ENCODE results near the gene GNLY.
"Not testable (repeated sequence)": the region's sequence is repeated elsewhere in the genome, so short reads cannot be mapped to it uniquely, and the experiment has no call there.

Gene GNLY

GRCh38 chr2:85694052-85695025, at the start of gene GNLY:
Gene GNLY (plus strand): TSS chr2:85694358. CDS start chr2:85694419, 61 bp downstream.
- Histone ChIP-seq H3K36me3 (ENCODE audit: insufficient read depth, low read length) (no peaks in the 10 kb centered on the region), H3K4me1 (ENCODE audit: insufficient read depth, low read length) (0 out of 2 replicates have a peak, but pooled peaks cover 6% of the 10 kb centered on the region), H3K9ac (ENCODE audit: low read depth, low read length) (no peak within 1 kb of the TSS), H3K9me3 (ENCODE audit: control insufficient read depth, insufficient read depth, low read length) (no peaks in the 10 kb centered on the region)

- Histone ChIP-seq H3K9ac (ENCODE audit: low read depth, low read length) (no peak overlapping the region), H3K36me3 (ENCODE audit: insufficient read depth, low read length) (peaks cover 51% of the 10 kb centered on the region), H3K4me1 (ENCODE audit: insufficient read depth, low read length) (no peaks in the 10 kb centered on the region), H3K9me3 (ENCODE audit: control insufficient read depth, insufficient read depth, low read length) (no peaks in the 10 kb centered on the region)
Measured at GRCh38 chr2:85644909-85645308, 49.2 kb upstream of the GNLY start.

GRCh38 chr2:85646166-85646565, 48.0 kb upstream of the GNLY start:
- no peaks in the 10 kb centered on the region for H3K9me3 ChIP-seq (ENCODE audit: control insufficient read depth, insufficient read depth, low read length)
- H3K36me3 ChIP-seq (ENCODE audit: insufficient read depth, low read length): peaks cover 44% of the 10 kb centered on the region
- H3K9ac ChIP-seq (ENCODE audit: low read depth, low read length): no peak overlapping the region
- H3K4me1 ChIP-seq (ENCODE audit: insufficient read depth, low read length): no peaks in the 10 kb centered on the region

- peaks cover 35% of the 10 kb centered on the region for H3K36me3 ChIP-seq (ENCODE audit: insufficient read depth, low read length)
- no peaks in the 10 kb centered on the region for H3K9me3 ChIP-seq (ENCODE audit: control insufficient read depth, insufficient read depth, low read length)
- no peak overlapping the region for H3K9ac ChIP-seq (ENCODE audit: low read depth, low read length)
- H3K4me1 ChIP-seq (ENCODE audit: insufficient read depth, low read length): no peaks in the 10 kb centered on the region
Measured at GRCh38 chr2:85647823-85648526, 46.2 kb upstream of the GNLY start.

- H3K9ac ChIP-seq (ENCODE audit: low read depth, low read length): no peak overlapping the region
- H3K4me1 ChIP-seq (ENCODE audit: insufficient read depth, low read length): no peaks in the 10 kb centered on the region
- H3K9me3 ChIP-seq (ENCODE audit: control insufficient read depth, insufficient read depth, low read length): no peaks in the 10 kb centered on the region
- peaks cover 35% of the 10 kb centered on the region for H3K36me3 ChIP-seq (ENCODE audit: insufficient read depth, low read length)
Measured at GRCh38 chr2:85648619-85649018, 45.5 kb upstream of the GNLY start.

- peaks cover 35% of the 10 kb centered on the region for H3K36me3 ChIP-seq (ENCODE audit: insufficient read depth, low read length)
- H3K9me3 ChIP-seq (ENCODE audit: control insufficient read depth, insufficient read depth, low read length): no peaks in the 10 kb centered on the region
- H3K9ac ChIP-seq (ENCODE audit: low read depth, low read length): no peak overlapping the region
Measured at GRCh38 chr2:85649201-85650190, 44.7 kb upstream of the GNLY start.

GRCh38 chr2:85650456-85650855, 43.7 kb upstream of the GNLY start:
- peaks cover 28% of the 10 kb centered on the region for H3K36me3 ChIP-seq (ENCODE audit: insufficient read depth, low read length)
- no peak overlapping the region for H3K9ac ChIP-seq (ENCODE audit: low read depth, low read length)
- no peaks in the 10 kb centered on the region; the same call in none of the 2 replicates for H3K4me1 ChIP-seq (ENCODE audit: insufficient read depth, low read length)
- H3K9me3 ChIP-seq (ENCODE audit: control insufficient read depth, insufficient read depth, low read length): no peaks in the 10 kb centered on the region

More at GRCh38 chr2:85649201-85650190, 44.7 kb upstream of the GNLY start:
- H3K4me1 ChIP-seq (ENCODE audit: insufficient read depth, low read length): no peaks in the 10 kb centered on the region; the same call in none of the 2 replicates

- H3K9me3 ChIP-seq (ENCODE audit: control insufficient read depth, insufficient read depth, low read length): no peaks in the 10 kb centered on the region
- H3K36me3 ChIP-seq (ENCODE audit: insufficient read depth, low read length): peaks cover 23% of the 10 kb centered on the region
- H3K4me1 ChIP-seq (ENCODE audit: insufficient read depth, low read length): no peaks in the 10 kb centered on the region; the same call in none of the 2 replicates
- H3K9ac ChIP-seq (ENCODE audit: low read depth, low read length): no peak overlapping the region
Measured at GRCh38 chr2:85651097-85651496, 43.1 kb upstream of the GNLY start.

- Histone ChIP-seq H3K4me1 (ENCODE audit: insufficient read depth, low read length) (no peaks in the 10 kb centered on the region; the same call in none of the 2 replicates), H3K9me3 (ENCODE audit: control insufficient read depth, insufficient read depth, low read length) (no peaks in the 10 kb centered on the region), H3K36me3 (ENCODE audit: insufficient read depth, low read length) (peaks cover 23% of the 10 kb centered on the region), H3K9ac (ENCODE audit: low read depth, low read length) (no peak overlapping the region)
Measured at GRCh38 chr2:85652056-85652455, 42.1 kb upstream of the GNLY start.

GRCh38 chr2:85653996-85654395, 40.2 kb upstream of the GNLY start:
- Histone ChIP-seq H3K9me3 (ENCODE audit: control insufficient read depth, insufficient read depth, low read length) (no peaks in the 10 kb centered on the region), H3K4me1 (ENCODE audit: insufficient read depth, low read length) (no peaks in the 10 kb centered on the region; the same call in none of the 2 replicates), H3K9ac (ENCODE audit: low read depth, low read length) (no peak overlapping the region), H3K36me3 (ENCODE audit: insufficient read depth, low read length) (peaks cover 17% of the 10 kb centered on the region)

- Histone ChIP-seq H3K36me3 (ENCODE audit: insufficient read depth, low read length) (peaks cover 8% of the 10 kb centered on the region), H3K4me1 (ENCODE audit: insufficient read depth, low read length) (peaks cover 3% of the 10 kb centered on the region), H3K9ac (ENCODE audit: low read depth, low read length) (no peak overlapping the region), H3K9me3 (ENCODE audit: control insufficient read depth, insufficient read depth, low read length) (no peaks in the 10 kb centered on the region)
Measured at GRCh38 chr2:85655961-85656417, 38.2 kb upstream of the GNLY start.

GRCh38 chr2:85656468-85656867, 37.7 kb upstream of the GNLY start:
- no peaks in the 10 kb centered on the region for H3K9me3 ChIP-seq (ENCODE audit: control insufficient read depth, insufficient read depth, low read length)
- H3K9ac ChIP-seq (ENCODE audit: low read depth, low read length): no peak overlapping the region
- peaks cover 6% of the 10 kb centered on the region for H3K4me1 ChIP-seq (ENCODE audit: insufficient read depth, low read length)
- peaks cover 8% of the 10 kb centered on the region for H3K36me3 ChIP-seq (ENCODE audit: insufficient read depth, low read length)

- H3K4me1 ChIP-seq (ENCODE audit: insufficient read depth, low read length); H3K9ac ChIP-seq (ENCODE audit: low read depth, low read length); H3K9me3 ChIP-seq (ENCODE audit: control insufficient read depth, insufficient read depth, low read length); H3K36me3 ChIP-seq (ENCODE audit: insufficient read depth, low read length): not testable (repeated sequence)
Measured at GRCh38 chr2:85657399-85657798, 36.8 kb upstream of the GNLY start.

All from ES-I3 (cell line).